IMR-90 (cell line): ENCODE results near the gene ANKRD22. TPM values are rescaled to one million over a fixed set of nuclear protein-coding genes. Genes with fewer than 3 reads are reported as not detected.
A peak's percentile ranks its signal among the peaks of the same experiment; 100 is the strongest.

Experiments used
- ATAC-seq: fragments of 200-7000 bp; cut with Tn5 transposase; 2 replicates; pipeline ENCODE4 v1.9.1; 2020; ENCODE audit warnings: low read depth, mild to moderate bottlenecking, moderate library complexity
- BruUV-seq: library from RNA; stranded (reverse); fragments of 400-500 nt; replicated peaks from 2 replicates; lab custom pipeline; 2021; lab: Mats Ljungman, UMichigan
- CTCF ChIA-PET: fragments of 300-600 bp; formaldehyde crosslinking; extraction: SDS; loops from one replicate; lab custom pipeline; 2021; ENCODE audit warnings: antibody characterized with exemption; lab: Yijun Ruan, JAX
- POLR2A ChIA-PET: fragments of 300-600 bp; sonication (Branson Sonifier 250); formaldehyde crosslinking; loops from one replicate; lab custom pipeline; 2022; ENCODE audit warnings: antibody characterized with exemption; ENCODE audit not compliant: unreplicated experiment; lab: Charles Lee
- DNase-seq: peaks from one replicate; pipeline ENCODE4 v3.0.0; 2013
- H2AFZ ChIP-seq: replicated peaks from 2 replicates; pipeline ENCODE3; 2013; ENCODE audit warnings: low read length, mild to moderate bottlenecking; ENCODE audit not compliant: poor library complexity
- H2AK5ac ChIP-seq: 2 replicates; pipeline ENCODE4 v1.6.1; 2013; ENCODE audit warnings: low read depth, low read length, inconsistent platforms
- H2AK9ac ChIP-seq: replicated peaks from 2 replicates; pipeline ENCODE3; 2013; ENCODE audit warnings: mild to moderate bottlenecking, low read depth, low read length, moderate library complexity; ENCODE audit not compliant: poor library complexity
- H2BK120ac ChIP-seq: 2 replicates; pipeline ENCODE4 v1.6.1; 2013; ENCODE audit warnings: low read depth, low read length, inconsistent platforms
- H2BK15ac ChIP-seq: 3 replicates; pipeline ENCODE4 v1.6.1; 2013; ENCODE audit warnings: low read depth, low read length, inconsistent platforms
- H2BK20ac ChIP-seq: 2 replicates; pipeline ENCODE4 v1.6.1; 2013; ENCODE audit warnings: low read depth, mild to moderate bottlenecking, inconsistent platforms, low read length, moderate library complexity
- H2BK5ac ChIP-seq: 2 replicates; pipeline ENCODE4 v1.6.1; 2013; ENCODE audit warnings: mild to moderate bottlenecking, low read depth, low read length, inconsistent platforms; ENCODE audit not compliant: poor library complexity, severe bottlenecking
- H3K14ac ChIP-seq: replicated peaks from 2 replicates; pipeline ENCODE4 v1.6.1; 2013; ENCODE audit warnings: low read depth, low read length, inconsistent platforms
- H3K18ac ChIP-seq: 2 replicates; pipeline ENCODE4 v1.6.1; 2013; ENCODE audit warnings: low read depth, low read length, control low read depth
- H3K23ac ChIP-seq: 2 replicates; pipeline ENCODE4 v1.6.1; 2013; ENCODE audit warnings: low read depth, low read length, inconsistent platforms
- H3K27ac ChIP-seq: 2 replicates; pipeline ENCODE4 v1.5.1; 2013; ENCODE audit warnings: mild to moderate bottlenecking, control low read depth, low read length; ENCODE audit not compliant: insufficient read depth
- H3K27me3 ChIP-seq: 2 replicates; pipeline ENCODE4 v1.6.1; 2013; ENCODE audit warnings: low read length; ENCODE audit not compliant: control insufficient read depth, insufficient read depth
- H3K36me3 ChIP-seq: 2 replicates; pipeline ENCODE4 v1.6.1; 2013; ENCODE audit warnings: low read length, mixed read lengths; ENCODE audit not compliant: control insufficient read depth, insufficient read depth
- H3K4ac ChIP-seq: 2 replicates; pipeline ENCODE4 v1.6.1; 2013; ENCODE audit warnings: low read depth, low read length, inconsistent platforms
- H3K4me1 ChIP-seq: 2 replicates; pipeline ENCODE4 v1.6.1; 2013; ENCODE audit warnings: low read length, mixed read lengths; ENCODE audit not compliant: control insufficient read depth, insufficient read depth
- H3K4me2 ChIP-seq: 2 replicates; pipeline ENCODE4 v1.6.1; 2013; ENCODE audit warnings: low read depth, mild to moderate bottlenecking, control low read depth, low read length, moderate library complexity
- H3K4me3 ChIP-seq: 2 replicates; pipeline ENCODE4 v1.5.1; 2013; ENCODE audit warnings: low read depth, mild to moderate bottlenecking, control low read depth, low read length, moderate library complexity; ENCODE audit not compliant: insufficient read depth
- H3K56ac ChIP-seq: 2 replicates; pipeline ENCODE4 v1.6.1; 2013; ENCODE audit warnings: low read length, inconsistent platforms; ENCODE audit not compliant: insufficient read depth; ENCODE audit errors: extremely low read depth
- H3K79me1 ChIP-seq, 2 experiments: 2 replicates each; pipeline ENCODE4 v1.6.1; 2013; ENCODE audit warnings: low read length in 2 of 2, inconsistent platforms in 1 of 2, low read depth in 1 of 2
- H3K9ac ChIP-seq: 2 replicates; pipeline ENCODE4 v1.6.1; 2013; ENCODE audit warnings: low read depth, low read length, control low read depth
- H3K9me1 ChIP-seq: 2 replicates; pipeline ENCODE4 v1.6.1; 2013; ENCODE audit warnings: low read length, inconsistent platforms; ENCODE audit not compliant: insufficient read depth
- H3K9me3 ChIP-seq: 2 replicates; pipeline ENCODE4 v1.6.1; 2013; ENCODE audit warnings: low read length; ENCODE audit not compliant: control insufficient read depth, insufficient read depth
- H4K20me1 ChIP-seq: 2 replicates; pipeline ENCODE4 v1.6.1; 2013; ENCODE audit warnings: low read length, inconsistent platforms; ENCODE audit not compliant: insufficient read depth
- H4K5ac ChIP-seq: 2 replicates; pipeline ENCODE4 v1.6.1; 2013; ENCODE audit warnings: mild to moderate bottlenecking, low read depth, low read length, control low read depth
- H4K8ac ChIP-seq, 2 experiments: 2 replicates each; pipeline ENCODE4 v1.6.1; 2013; ENCODE audit warnings: low read depth in 2 of 2, low read length in 2 of 2, control low read depth in 1 of 2, inconsistent platforms in 1 of 2
- H4K91ac ChIP-seq: 2 replicates; pipeline ENCODE4 v1.6.1; 2013; ENCODE audit warnings: low read depth, low read length, inconsistent platforms; ENCODE audit not compliant: insufficient read depth
- BHLHE40 ChIP-seq: fragments of 150-350 bp; IDR thresholded peaks from 2 replicates; pipeline ENCODE4 v1.6.1; 2016; ENCODE audit warnings: mild to moderate bottlenecking, low read depth, low read length
- CEBPB ChIP-seq: IDR thresholded peaks from 2 replicates; pipeline ENCODE4 v1.6.1; 2012; ENCODE audit warnings: low read depth, low read length, improper control_type of control experiment
- FOS ChIP-seq: fragments of 150-350 bp; IDR thresholded peaks from 2 replicates; pipeline ENCODE4 v1.6.1; 2016; ENCODE audit warnings: low read depth, low read length
- MAFK ChIP-seq: IDR thresholded peaks from 2 replicates; pipeline ENCODE4 v1.6.1; 2012; ENCODE audit warnings: low read depth, low read length, improper control_type of control experiment
- MAZ ChIP-seq: IDR thresholded peaks from 2 replicates; pipeline ENCODE4 v1.6.1; 2012; ENCODE audit warnings: low read depth, mild to moderate bottlenecking, low read length, improper control_type of control experiment, moderate library complexity, borderline replicate concordance
- MXI1 ChIP-seq: IDR thresholded peaks from 2 replicates; pipeline ENCODE4 v1.6.1; 2012; ENCODE audit warnings: low read depth, mild to moderate bottlenecking, low read length, moderate library complexity, borderline replicate concordance
- POLR2A ChIP-seq: IDR thresholded peaks from 2 replicates; pipeline ENCODE4 v1.6.1; 2012; ENCODE audit warnings: mild to moderate bottlenecking, low read depth, low read length
- RAD21 ChIP-seq: IDR thresholded peaks from 2 replicates; pipeline ENCODE4 v1.6.1; 2012; ENCODE audit warnings: low read length, improper control_type of control experiment
- RCOR1 ChIP-seq: IDR thresholded peaks from 2 replicates; pipeline ENCODE4 v1.6.1; 2012; ENCODE audit warnings: mild to moderate bottlenecking, low read length, improper control_type of control experiment; ENCODE audit not compliant: insufficient replicate concordance
- RFX5 ChIP-seq: IDR thresholded peaks from 2 replicates; pipeline ENCODE4 v1.8.0; 2012; ENCODE audit warnings: low read depth, mild to moderate bottlenecking, low read length, moderate library complexity
- SMC3 ChIP-seq: fragments of 150-350 bp; IDR thresholded peaks from 2 replicates; pipeline ENCODE4 v1.6.1; 2016; ENCODE audit warnings: low read depth, mild to moderate bottlenecking, antibody characterized with exemption, low read length, moderate library complexity
- WGBS, 2 experiments: methylation state at CpG; one replicate each; pipeline versions ENCODE4 v1.1.5 to v1.1.7; 2013; ENCODE audit warnings: missing lambda C conversion rate in 2 of 2; ENCODE audit not compliant: insufficient read length in 1 of 2; ENCODE audit errors: extremely low coverage in 2 of 2; 5-methylcytosine and 5-hydroxymethylcytosine counted together
- dilution Hi-C: fragments of 300-500 bp; cut with HindIII; formaldehyde crosslinking; loops from one replicate; pipeline ENCODE4 v1.14.3; 2018; ENCODE audit warnings: low sequenced_read_pairs; ENCODE audit not compliant: unreplicated experiment
- in situ Hi-C: fragments of 300-500 bp; cut with MboI; formaldehyde crosslinking; loops from 3 replicates; pipeline ENCODE4 v1.14.3; 2019; ENCODE audit warnings: low sequenced_read_pairs, inconsistent platforms, mixed read lengths
- intact Hi-C: fragments of 100-400 bp; cut with micrococcal nuclease; formaldehyde crosslinking; loops from 2 replicates; pipeline ENCODE4 v1.10.0; 2022
- polyA plus RNA-seq, 3 experiments: library from polyadenylated mRNA; depleted of rRNA; stranded (reverse); fragments of >200 nt; gene quantifications; 2 replicates each; pipeline ENCODE4 v1.2.3, GENCODE V29; 2012; ENCODE audit warnings: low replicate concordance in 1 of 3
- total RNA-seq: library from RNA; depleted of rRNA; stranded (reverse); fragments of >200 nt; gene quantifications from 2 replicates; pipeline ENCODE4 v1.2.3, GENCODE V29; 2012
- TF ChIP-seq, protein P1 (sequence below): conservative IDR thresholded peaks from 2 replicates; pipeline ENCODE4 v1.5.1; 2012; ENCODE audit warnings: mild to moderate bottlenecking, low read depth, low read length, improper control_type of control experiment
- TF ChIP-seq, protein P2 (sequence below): fragments of 150-350 bp; IDR thresholded peaks from 2 replicates; pipeline ENCODE4 v1.6.1; 2016; ENCODE audit warnings: low read depth, mild to moderate bottlenecking, low read length, moderate library complexity, borderline replicate concordance
- TF ChIP-seq, protein P3 (sequence below): fragments of 150-350 bp; IDR thresholded peaks from 2 replicates; pipeline ENCODE4 v1.6.1; 2017; ENCODE audit warnings: mild to moderate bottlenecking, antibody characterized with exemption, low read length, low read depth

ANKRD22 gene
- total and polyA plus RNA-seq, 2 of the 4 experiments (the other 2 are of a cell fraction), result not detected

DNA sequence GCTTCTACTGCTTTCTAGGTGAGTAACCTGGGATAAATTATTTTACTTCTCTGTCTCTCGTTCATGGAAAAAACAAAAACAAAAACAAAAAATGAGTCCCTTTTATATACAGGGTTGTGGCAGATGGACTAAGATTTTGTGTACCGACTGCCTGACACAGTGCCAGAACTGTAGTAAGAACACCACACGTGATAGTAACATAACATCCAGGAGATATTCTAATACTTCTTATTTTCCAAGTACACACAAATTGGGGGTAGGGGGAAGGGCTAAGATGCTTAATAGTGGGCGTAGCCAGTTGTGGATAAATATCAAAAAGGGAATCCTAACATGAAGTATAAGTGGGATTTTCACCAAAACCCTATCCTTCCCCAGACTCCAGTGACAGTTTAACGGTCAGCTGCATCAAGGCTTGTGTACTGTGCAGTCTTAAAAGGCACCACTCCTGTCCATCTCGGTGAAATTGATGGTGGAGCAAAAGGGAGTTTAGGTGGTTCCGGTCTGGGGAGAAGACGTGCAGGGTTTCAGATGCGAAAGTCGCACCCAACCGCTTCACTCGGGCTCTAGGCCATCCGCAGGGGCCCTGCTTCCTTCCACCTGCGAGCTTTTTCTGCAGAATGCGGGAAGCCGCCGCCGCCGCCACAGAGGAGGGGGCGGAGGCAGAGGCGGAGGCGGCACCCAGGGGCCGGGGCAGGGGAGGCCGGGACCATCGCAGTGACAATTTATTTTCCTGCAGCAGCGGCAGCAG lies 28.1 kb upstream of the ANKRD22 start, which contains the start of gene STAMBPL1:
Gene STAMBPL1 (plus strand): TSS at position 712 of the 748 bp plus-strand sequence. CDS start 21,464 bp downstream, outside the sequence.
- Histone ChIP-seq H4K5ac (peak within 1 kb of the TSS; percentile 90), H3K56ac (peak within 1 kb of the TSS; percentile 99), H3K9ac (peak within 1 kb of the TSS; percentile 98), H3K4me3 (peak within 1 kb of the TSS; percentile 90), H2BK15ac (peak within 1 kb of the TSS; percentile 93; the same call in 2 of the 3 replicates), H3K4me1 (peaks cover 11% of the 10 kb centered on the region), H3K4ac (peak within 1 kb of the TSS; percentile 99), H2AFZ (peak within 1 kb of the TSS; percentile 95), H3K9me1 (peaks cover 9% of the 10 kb centered on the region; the same call in 1 of the 2 replicates), H2BK20ac (peak within 1 kb of the TSS; percentile 98), H3K18ac (peak within 1 kb of the TSS; percentile 98), H4K8ac (peak within 1 kb of the TSS; percentile 84 to 99), H3K4me2 (peak within 1 kb of the TSS; percentile 92), H3K23ac (peak within 1 kb of the TSS; percentile 100), H3K79me1 (peaks cover 10 to 37% of the 10 kb centered on the region in 2 experiments), H3K36me3 (no peaks in the 10 kb centered on the region; the same call in 1 of the 2 replicates), H3K9me3 (no peaks in the 10 kb centered on the region), H3K27ac (peak within 1 kb of the TSS; percentile 98), H2BK5ac (peak within 1 kb of the TSS; percentile 96), H4K91ac (peak within 1 kb of the TSS; percentile 97), H3K27me3 (no peaks in the 10 kb centered on the region), H2BK120ac (peak within 1 kb of the TSS; percentile 99), H4K20me1 (no peaks in the 10 kb centered on the region; the same call in 1 of the 2 replicates), H2AK5ac (peak within 1 kb of the TSS; percentile 72), H3K14ac (peak within 1 kb of the TSS; percentile 99), H2AK9ac (peak within 1 kb of the TSS; percentile 89)
- dilution Hi-C loops (no loop called here), in situ Hi-C loops (no loop called here), intact Hi-C loops (loop anchor here (2.0 kb wide), 1 partner anchor 47 kb away; no protein-coding TSS in a partner anchor)
- 0% methylated on average over 12 of the region's 26 CpGs; no CpG with 5 or more reads in 1 of the 2 experiments for WGBS, 2 experiments
- ATAC-seq, result peak; percentile 63
- no peak for DNase-seq
- BruUV-seq, result no TSS peak
- ChIA-PET CTCF (interaction anchor here (0.6 to 0.9 kb wide), 3 partner anchors 14 to 55 kb away, joined by 3 read pairs; no protein-coding TSS in a partner anchor), POLR2A (interaction anchor here (0.6 to 1.6 kb wide), 3 partner anchors 14 to 110 kb away, joined by 5 to 11 read pairs (median 9); partner anchors contain the start of gene FAS)
- TF ChIP-seq BHLHE40, result no peak
- TF ChIP-seq SMC3, result no peak
- TF ChIP-seq MXI1, result no peak
- TF ChIP-seq, protein P1, sequence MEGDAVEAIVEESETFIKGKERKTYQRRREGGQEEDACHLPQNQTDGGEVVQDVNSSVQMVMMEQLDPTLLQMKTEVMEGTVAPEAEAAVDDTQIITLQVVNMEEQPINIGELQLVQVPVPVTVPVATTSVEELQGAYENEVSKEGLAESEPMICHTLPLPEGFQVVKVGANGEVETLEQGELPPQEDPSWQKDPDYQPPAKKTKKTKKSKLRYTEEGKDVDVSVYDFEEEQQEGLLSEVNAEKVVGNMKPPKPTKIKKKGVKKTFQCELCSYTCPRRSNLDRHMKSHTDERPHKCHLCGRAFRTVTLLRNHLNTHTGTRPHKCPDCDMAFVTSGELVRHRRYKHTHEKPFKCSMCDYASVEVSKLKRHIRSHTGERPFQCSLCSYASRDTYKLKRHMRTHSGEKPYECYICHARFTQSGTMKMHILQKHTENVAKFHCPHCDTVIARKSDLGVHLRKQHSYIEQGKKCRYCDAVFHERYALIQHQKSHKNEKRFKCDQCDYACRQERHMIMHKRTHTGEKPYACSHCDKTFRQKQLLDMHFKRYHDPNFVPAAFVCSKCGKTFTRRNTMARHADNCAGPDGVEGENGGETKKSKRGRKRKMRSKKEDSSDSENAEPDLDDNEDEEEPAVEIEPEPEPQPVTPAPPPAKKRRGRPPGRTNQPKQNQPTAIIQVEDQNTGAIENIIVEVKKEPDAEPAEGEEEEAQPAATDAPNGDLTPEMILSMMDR, result no peak
- no peak for TF ChIP-seq FOS
- TF ChIP-seq MAFK, result no peak
- TF ChIP-seq RCOR1, result no peak
- TF ChIP-seq RAD21, result no peak
- TF ChIP-seq, protein P2, sequence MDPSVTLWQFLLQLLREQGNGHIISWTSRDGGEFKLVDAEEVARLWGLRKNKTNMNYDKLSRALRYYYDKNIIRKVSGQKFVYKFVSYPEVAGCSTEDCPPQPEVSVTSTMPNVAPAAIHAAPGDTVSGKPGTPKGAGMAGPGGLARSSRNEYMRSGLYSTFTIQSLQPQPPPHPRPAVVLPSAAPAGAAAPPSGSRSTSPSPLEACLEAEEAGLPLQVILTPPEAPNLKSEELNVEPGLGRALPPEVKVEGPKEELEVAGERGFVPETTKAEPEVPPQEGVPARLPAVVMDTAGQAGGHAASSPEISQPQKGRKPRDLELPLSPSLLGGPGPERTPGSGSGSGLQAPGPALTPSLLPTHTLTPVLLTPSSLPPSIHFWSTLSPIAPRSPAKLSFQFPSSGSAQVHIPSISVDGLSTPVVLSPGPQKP, result no peak
- TF ChIP-seq POLR2A, result no peak
- TF ChIP-seq CEBPB, result no peak
- no peak for TF ChIP-seq RFX5
- TF ChIP-seq, protein P3, sequence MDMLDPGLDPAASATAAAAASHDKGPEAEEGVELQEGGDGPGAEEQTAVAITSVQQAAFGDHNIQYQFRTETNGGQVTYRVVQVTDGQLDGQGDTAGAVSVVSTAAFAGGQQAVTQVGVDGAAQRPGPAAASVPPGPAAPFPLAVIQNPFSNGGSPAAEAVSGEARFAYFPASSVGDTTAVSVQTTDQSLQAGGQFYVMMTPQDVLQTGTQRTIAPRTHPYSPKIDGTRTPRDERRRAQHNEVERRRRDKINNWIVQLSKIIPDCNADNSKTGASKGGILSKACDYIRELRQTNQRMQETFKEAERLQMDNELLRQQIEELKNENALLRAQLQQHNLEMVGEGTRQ, result no peak
- TF ChIP-seq MAZ, result no peak
